Mesenchymal stem cell (in vitro differentiated cells and primary cell): Measurements from ENCODE around the gene CDYL2. TPM values are rescaled to one million over a fixed set of nuclear protein-coding genes. Genes with fewer than 3 reads are reported as not detected.

ENCODE experiments used
- DNase-seq: peaks from one replicate; pipeline ENCODE4 v3.0.0-alpha.2; 2013
- H2AFZ ChIP-seq: one replicate; pipeline ENCODE4 v1.6.1; 2013; ENCODE audit warnings: low read depth, mild to moderate bottlenecking, control low read depth, inconsistent platforms, low read length, moderate library complexity
- H2AK5ac ChIP-seq: 2 replicates; pipeline ENCODE4 v1.6.1; 2013; ENCODE audit warnings: low read length, moderate library complexity, mild to moderate bottlenecking, inconsistent platforms; ENCODE audit not compliant: severe bottlenecking
- H2BK120ac ChIP-seq: one replicate; pipeline ENCODE4 v1.6.1; 2013; ENCODE audit warnings: low read depth, mild to moderate bottlenecking, inconsistent platforms, low read length, moderate library complexity
- H2BK12ac ChIP-seq, 2 experiments: one replicate each; pipeline ENCODE4 v1.6.1; 2013; ENCODE audit warnings: inconsistent platforms in 2 of 2, low read length in 2 of 2, mild to moderate bottlenecking in 2 of 2, moderate library complexity in 2 of 2, control low read depth in 1 of 2
- H2BK15ac ChIP-seq: one replicate; pipeline ENCODE4 v1.6.1; 2013; ENCODE audit warnings: mild to moderate bottlenecking, low read depth, inconsistent platforms; ENCODE audit not compliant: poor library complexity, severe bottlenecking
- H2BK5ac ChIP-seq: 2 replicates; pipeline ENCODE4 v1.6.1; 2013; ENCODE audit warnings: low read depth, mild to moderate bottlenecking, low read length, control low read depth, inconsistent platforms; ENCODE audit not compliant: poor library complexity, severe bottlenecking
- H3K14ac ChIP-seq, 2 experiments: one replicate each; pipeline ENCODE4 v1.6.1; 2013; ENCODE audit warnings: inconsistent platforms in 2 of 2, low read length in 2 of 2, control low read depth in 1 of 2, mild to moderate bottlenecking in 1 of 2, moderate library complexity in 1 of 2
- H3K18ac ChIP-seq, 2 experiments: one replicate each; pipeline ENCODE4 v1.6.1; 2013; ENCODE audit warnings: inconsistent platforms in 2 of 2, low read length in 2 of 2, control low read depth in 1 of 2, low read depth in 1 of 2, mild to moderate bottlenecking in 1 of 2
- H3K23ac ChIP-seq, 2 experiments: one replicate each; pipeline ENCODE4 v1.6.1; 2013; ENCODE audit warnings: inconsistent platforms in 2 of 2, low read length in 2 of 2, mild to moderate bottlenecking in 2 of 2, moderate library complexity in 2 of 2, control low read depth in 1 of 2
- H3K27ac ChIP-seq: 2 replicates; pipeline ENCODE4 v1.5.1; 2013; ENCODE audit warnings: mild to moderate bottlenecking, moderate library complexity, low read length, control low read depth, inconsistent platforms; ENCODE audit not compliant: poor library complexity, severe bottlenecking
- H3K27me3 ChIP-seq, 2 experiments: 2 replicates each; pipeline versions ENCODE4 v1.6.1 to v1.7.0; 2013; ENCODE audit warnings: low read length in 2 of 2, mild to moderate bottlenecking in 2 of 2, moderate library complexity in 2 of 2, control low read depth in 1 of 2, inconsistent platforms in 1 of 2; ENCODE audit not compliant: control insufficient read depth in 1 of 2, insufficient read depth in 1 of 2
- H3K36me3 ChIP-seq, 2 experiments: 2 replicates each; pipeline versions ENCODE4 v1.6.1 to v1.7.0; 2013; ENCODE audit warnings: low read length in 2 of 2, control low read depth in 1 of 2, inconsistent platforms in 1 of 2, low read depth in 1 of 2, mild to moderate bottlenecking in 1 of 2; ENCODE audit not compliant: insufficient read depth in 2 of 2, control insufficient read depth in 1 of 2
- H3K4ac ChIP-seq, 2 experiments: one replicate each; pipeline ENCODE4 v1.6.1; 2013; ENCODE audit warnings: inconsistent platforms in 2 of 2, low read length in 2 of 2, mild to moderate bottlenecking in 2 of 2, moderate library complexity in 2 of 2, control low read depth in 1 of 2, low read depth in 1 of 2
- H3K4me1 ChIP-seq: 2 replicates; pipeline ENCODE4 v1.6.1; 2013; ENCODE audit warnings: low read depth, low read length, control low read depth; ENCODE audit not compliant: control insufficient read depth, insufficient read depth
- H3K4me2 ChIP-seq: 2 replicates; pipeline ENCODE4 v1.6.1; 2013; ENCODE audit warnings: low read length, mild to moderate bottlenecking, inconsistent platforms; ENCODE audit not compliant: poor library complexity, severe bottlenecking
- H3K4me3 ChIP-seq, 2 experiments: 2 replicates each; pipeline versions ENCODE4 v1.5.1 to v1.7.0; 2013; ENCODE audit warnings: low read length in 2 of 2, mild to moderate bottlenecking in 2 of 2, control low read depth in 1 of 2, low read depth in 1 of 2; ENCODE audit not compliant: insufficient read depth in 1 of 2
- H3K79me1 ChIP-seq: replicated peaks from 2 replicates; pipeline ENCODE4 v1.6.1; 2013; ENCODE audit warnings: mild to moderate bottlenecking, control low read depth, low read length, inconsistent platforms; ENCODE audit not compliant: poor library complexity, severe bottlenecking
- H3K9ac ChIP-seq: 2 replicates; pipeline ENCODE4 v1.7.0; 2013; ENCODE audit warnings: mild to moderate bottlenecking, low read length, moderate library complexity
- H3K9me3 ChIP-seq: 2 replicates; pipeline ENCODE4 v1.7.0; 2013; ENCODE audit warnings: mild to moderate bottlenecking, low read length; ENCODE audit not compliant: control insufficient read depth
- H4K8ac ChIP-seq: one replicate; pipeline ENCODE4 v1.6.1; 2013; ENCODE audit warnings: inconsistent platforms, mild to moderate bottlenecking, low read length, moderate library complexity
- H4K91ac ChIP-seq: one replicate; pipeline ENCODE4 v1.6.1; 2013; ENCODE audit warnings: mild to moderate bottlenecking, low read length, inconsistent platforms
- WGBS: methylation state at CpG from one replicate; pipeline ENCODE4 v1.1.7; 2013; ENCODE audit warnings: mixed read lengths; 5-methylcytosine and 5-hydroxymethylcytosine counted together
- polyA plus RNA-seq, 2 experiments: library from polyadenylated mRNA; stranded (reverse); fragments of 200-250 nt; gene quantifications; one replicate each; pipeline ENCODE4 v1.2.3, GENCODE V29; 2013

Gene CDYL2
- 0.22 TPM for polyA plus RNA-seq (2013, experiment 1 of 2)
- 0.42 TPM for polyA plus RNA-seq (2013, experiment 2 of 2)

GRCh38 chr16:80804526-80805383, at the start of gene CDYL2:
Gene CDYL2 (minus strand): TSS chr16:80804598. CDS start chr16:80804173, 425 bp downstream.
- H2BK5ac ChIP-seq = no peak within 1 kb of the TSS
- H3K9me3 ChIP-seq = no peaks in the 10 kb centered on the region
- H3K4ac ChIP-seq = peak within 1 kb of the TSS in 1 of 2 experiments; percentile 20
- peaks cover 0 to 17% of the 10 kb centered on the region in 2 experiments for H3K27me3 ChIP-seq
- peak within 1 kb of the TSS in 1 of 2 experiments; percentile 82 for H3K18ac ChIP-seq
- H3K79me1 ChIP-seq = no peaks in the 10 kb centered on the region
- H3K9ac ChIP-seq = peak within 1 kb of the TSS; percentile 42
- H3K4me3 ChIP-seq = peak within 1 kb of the TSS; percentile 78 to 96
- H3K36me3 ChIP-seq = no peaks in the 10 kb centered on the region
- H2AK5ac ChIP-seq = no peak within 1 kb of the TSS
- H2AFZ ChIP-seq = peak within 1 kb of the TSS; percentile 92
- no peak within 1 kb of the TSS for H4K8ac ChIP-seq
- H3K14ac ChIP-seq = peak within 1 kb of the TSS in 1 of 2 experiments; percentile 79
- peaks cover 8% of the 10 kb centered on the region for H3K4me1 ChIP-seq
- H3K4me2 ChIP-seq = peak within 1 kb of the TSS; percentile 93
- WGBS = 58% methylated on average over 5 of the region's 63 CpGs
- H2BK15ac ChIP-seq = peak within 1 kb of the TSS; percentile 38
- H4K91ac ChIP-seq = no peak within 1 kb of the TSS
- peak within 1 kb of the TSS in 1 of 2 experiments; percentile 19 for H2BK12ac ChIP-seq
- H3K27ac ChIP-seq = no peak within 1 kb of the TSS
- H3K23ac ChIP-seq = peak within 1 kb of the TSS in 1 of 2 experiments; percentile 86
- no peak within 1 kb of the TSS for H2BK120ac ChIP-seq
- DNase-seq = no peak

GRCh38 chr16:80852261-80852872, 48.0 kb upstream of the CDYL2 start:
- Histone ChIP-seq H3K4me1 (no peaks in the 10 kb centered on the region), H2BK15ac (no peak overlapping the region), H3K27me3 (no peaks in the 10 kb centered on the region), H3K9ac (no peak overlapping the region), H2BK120ac (no peak overlapping the region), H2BK5ac (no peak overlapping the region), H3K79me1 (no peaks in the 10 kb centered on the region), H3K4me3 (no peak overlapping the region), H4K8ac (no peak overlapping the region), H3K9me3 (no peaks in the 10 kb centered on the region), H3K27ac (no peak overlapping the region), H3K18ac (no peak overlapping the region), H2AK5ac (no peak overlapping the region), H3K4ac (no peak overlapping the region), H3K23ac (no peak overlapping the region), H4K91ac (no peak overlapping the region), H3K36me3 (no peaks in the 10 kb centered on the region), H2AFZ (no peak overlapping the region), H3K14ac (no peak overlapping the region), H3K4me2 (no peak overlapping the region), H2BK12ac (no peak overlapping the region)
- 87% methylated on average over 4 of the region's 5 CpGs for WGBS
- no peak for DNase-seq

GRCh38 chr16:80851831-80852230, 47.4 kb upstream of the CDYL2 start:
- no peak overlapping the region for H2AK5ac ChIP-seq
- no peaks in the 10 kb centered on the region for H3K9me3 ChIP-seq
- H2BK120ac ChIP-seq = no peak overlapping the region
- H2BK12ac ChIP-seq = no peak overlapping the region
- no peak overlapping the region for H3K4ac ChIP-seq
- no peak overlapping the region for H3K27ac ChIP-seq
- no peaks in the 10 kb centered on the region for H3K4me1 ChIP-seq
- no peak overlapping the region for H3K4me2 ChIP-seq
- H3K4me3 ChIP-seq = no peak overlapping the region
- H3K27me3 ChIP-seq = no peaks in the 10 kb centered on the region
- no peak overlapping the region for H2AFZ ChIP-seq
- H2BK15ac ChIP-seq = no peak overlapping the region
- no peak overlapping the region for H4K8ac ChIP-seq
- no peak overlapping the region for H3K9ac ChIP-seq
- no peaks in the 10 kb centered on the region for H3K36me3 ChIP-seq
- no peak overlapping the region for H3K23ac ChIP-seq
- no peak overlapping the region for H3K14ac ChIP-seq
- no peaks in the 10 kb centered on the region for H3K79me1 ChIP-seq
- no peak overlapping the region for H4K91ac ChIP-seq
- DNase-seq = no peak
- H2BK5ac ChIP-seq = no peak overlapping the region
- 90% methylated on average over 6 of the region's 6 CpGs for WGBS
- H3K18ac ChIP-seq = no peak overlapping the region

GRCh38 chr16:80850757-80851156, 46.4 kb upstream of the CDYL2 start:
- H3K36me3 ChIP-seq = no peaks in the 10 kb centered on the region
- no peaks in the 10 kb centered on the region for H3K79me1 ChIP-seq
- H3K18ac ChIP-seq = no peak overlapping the region
- no peaks in the 10 kb centered on the region for H3K9me3 ChIP-seq
- no peak for DNase-seq
- H4K8ac ChIP-seq = no peak overlapping the region
- H4K91ac ChIP-seq = no peak overlapping the region
- H2BK5ac ChIP-seq = no peak overlapping the region
- H2BK120ac ChIP-seq = no peak overlapping the region
- H3K14ac ChIP-seq = no peak overlapping the region
- H2BK12ac ChIP-seq = no peak overlapping the region
- H3K4me3 ChIP-seq = no peak overlapping the region
- H3K27me3 ChIP-seq = no peaks in the 10 kb centered on the region
- no peaks in the 10 kb centered on the region for H3K4me1 ChIP-seq
- no peak overlapping the region for H3K4me2 ChIP-seq
- H2AFZ ChIP-seq = no peak overlapping the region
- no peak overlapping the region for H2AK5ac ChIP-seq
- no peak overlapping the region for H3K23ac ChIP-seq
- H3K27ac ChIP-seq = no peak overlapping the region
- no peak overlapping the region for H2BK15ac ChIP-seq
- H3K9ac ChIP-seq = no peak overlapping the region
- no peak overlapping the region for H3K4ac ChIP-seq
